RWPE2 (cell line): ENCODE data around the gene EFHD1.

Source experiments
- ATAC-seq: fragments of 200-7000 bp; cut with Tn5 transposase; 3 replicates; pipeline ENCODE4 v1.9.1; 2021; ENCODE audit warnings: low read depth
- DNase-seq: peaks from one replicate; pipeline ENCODE4 v3.0.0-alpha.2; 2020; ENCODE audit warnings: low spot score
- H3K27ac ChIP-seq: fragments of 450-650 bp; 2 replicates; pipeline ENCODE4 v1.5.1; 2017; ENCODE audit warnings: mild to moderate bottlenecking; ENCODE audit not compliant: poor library complexity, severe bottlenecking
- H3K27me3 ChIP-seq: fragments of 250-450 bp; sonication (Bioruptor Pico); 2 replicates; pipeline ENCODE4 v1.5.1; 2021; ENCODE audit warnings: mild to moderate bottlenecking, moderate library complexity; ENCODE audit not compliant: insufficient read depth, poor library complexity, severe bottlenecking
- H3K36me3 ChIP-seq: fragments of 250-450 bp; sonication (Bioruptor Pico); 2 replicates; pipeline ENCODE4 v1.5.1; 2020; ENCODE audit warnings: low read depth, mild to moderate bottlenecking, moderate library complexity
- H3K4me1 ChIP-seq: fragments of 250-450 bp; sonication (Bioruptor Pico); 2 replicates; pipeline ENCODE4 v1.5.1; 2021; ENCODE audit warnings: mild to moderate bottlenecking, moderate library complexity; ENCODE audit not compliant: insufficient read depth, poor library complexity, severe bottlenecking
- H3K4me3 ChIP-seq: fragments of 250-450 bp; sonication (Bioruptor Pico); 2 replicates; pipeline ENCODE4 v1.5.1; 2021; ENCODE audit warnings: mild to moderate bottlenecking, moderate library complexity; ENCODE audit not compliant: severe bottlenecking
- H3K9me3 ChIP-seq: fragments of 250-450 bp; sonication (Bioruptor Pico); 2 replicates; pipeline ENCODE4 v1.5.1; 2021; ENCODE audit warnings: mild to moderate bottlenecking, moderate library complexity; ENCODE audit not compliant: severe bottlenecking
- CTCF ChIP-seq: fragments of 450-650 bp; IDR thresholded peaks from one replicate; pipeline ENCODE4 v1.5.1; 2017; ENCODE audit warnings: mild to moderate bottlenecking, moderate library complexity; ENCODE audit not compliant: poor library complexity, severe bottlenecking

EFHD1 gene

GRCh38 chr2:232667989-232668583 lies 34.7 kb downstream of the EFHD1 start:
- ATAC-seq (no peak), DNase-seq (no peak)
- H3K4me3 ChIP-seq = no peak overlapping the region
- H3K4me1 ChIP-seq = no peaks in the 10 kb centered on the region
- TF ChIP-seq CTCF = no peak
- H3K36me3 ChIP-seq = no peaks in the 10 kb centered on the region
- H3K27me3 ChIP-seq = no peaks in the 10 kb centered on the region
- no peaks in the 10 kb centered on the region for H3K9me3 ChIP-seq
- H3K27ac ChIP-seq = no peak overlapping the region

GRCh38 chr2:232668805-232669444 lies 35.5 kb downstream of the EFHD1 start:
- H3K4me1 ChIP-seq = no peaks in the 10 kb centered on the region
- H3K27ac ChIP-seq = no peak overlapping the region
- no peaks in the 10 kb centered on the region for H3K36me3 ChIP-seq
- ATAC-seq (no peak), DNase-seq (no peak)
- no peaks in the 10 kb centered on the region for H3K27me3 ChIP-seq
- H3K4me3 ChIP-seq = no peak overlapping the region
- peak; percentile 51 for TF ChIP-seq CTCF
- H3K9me3 ChIP-seq = no peaks in the 10 kb centered on the region

GRCh38 chr2:232672588-232672987 lies 39.2 kb downstream of the EFHD1 start:
- no peaks in the 10 kb centered on the region for H3K4me1 ChIP-seq
- H3K27me3 ChIP-seq = no peaks in the 10 kb centered on the region
- no peak overlapping the region for H3K27ac ChIP-seq
- no peak for TF ChIP-seq CTCF
- H3K9me3 ChIP-seq = no peaks in the 10 kb centered on the region
- no peak overlapping the region for H3K4me3 ChIP-seq
- ATAC-seq = no peak
- no peaks in the 10 kb centered on the region for H3K36me3 ChIP-seq
- no peak for DNase-seq

- Histone ChIP-seq H3K36me3 (no peaks in the 10 kb centered on the region), H3K4me1 (no peaks in the 10 kb centered on the region), H3K27ac (no peak overlapping the region), H3K27me3 (no peaks in the 10 kb centered on the region), H3K4me3 (no peak overlapping the region), H3K9me3 (no peaks in the 10 kb centered on the region)
- no peak for ATAC-seq
- DNase-seq = no peak
- TF ChIP-seq CTCF = no peak
These were observed 41.1 kb downstream of the EFHD1 start for GRCh38 chr2:232674491-232674890.

GRCh38 chr2:232675381-232675780 lies 42.0 kb downstream of the EFHD1 start:
- no peak for DNase-seq
- no peaks in the 10 kb centered on the region for H3K4me1 ChIP-seq
- H3K27ac ChIP-seq = no peak overlapping the region
- no peak overlapping the region for H3K4me3 ChIP-seq
- ATAC-seq = no peak
- H3K9me3 ChIP-seq = no peaks in the 10 kb centered on the region
- no peaks in the 10 kb centered on the region for H3K36me3 ChIP-seq
- no peaks in the 10 kb centered on the region for H3K27me3 ChIP-seq
- no peak for TF ChIP-seq CTCF
